Measurements from ENCODE around the gene ALDH4A1. TPM values are rescaled to one million over a fixed set of nuclear protein-coding genes. Genes with fewer than 3 reads are reported as not detected.

The ALDH4A1 gene
- total and polyA plus RNA-seq, 9 donors, result 2.8 to 13.9 (median 8.0) TPM

DNA sequence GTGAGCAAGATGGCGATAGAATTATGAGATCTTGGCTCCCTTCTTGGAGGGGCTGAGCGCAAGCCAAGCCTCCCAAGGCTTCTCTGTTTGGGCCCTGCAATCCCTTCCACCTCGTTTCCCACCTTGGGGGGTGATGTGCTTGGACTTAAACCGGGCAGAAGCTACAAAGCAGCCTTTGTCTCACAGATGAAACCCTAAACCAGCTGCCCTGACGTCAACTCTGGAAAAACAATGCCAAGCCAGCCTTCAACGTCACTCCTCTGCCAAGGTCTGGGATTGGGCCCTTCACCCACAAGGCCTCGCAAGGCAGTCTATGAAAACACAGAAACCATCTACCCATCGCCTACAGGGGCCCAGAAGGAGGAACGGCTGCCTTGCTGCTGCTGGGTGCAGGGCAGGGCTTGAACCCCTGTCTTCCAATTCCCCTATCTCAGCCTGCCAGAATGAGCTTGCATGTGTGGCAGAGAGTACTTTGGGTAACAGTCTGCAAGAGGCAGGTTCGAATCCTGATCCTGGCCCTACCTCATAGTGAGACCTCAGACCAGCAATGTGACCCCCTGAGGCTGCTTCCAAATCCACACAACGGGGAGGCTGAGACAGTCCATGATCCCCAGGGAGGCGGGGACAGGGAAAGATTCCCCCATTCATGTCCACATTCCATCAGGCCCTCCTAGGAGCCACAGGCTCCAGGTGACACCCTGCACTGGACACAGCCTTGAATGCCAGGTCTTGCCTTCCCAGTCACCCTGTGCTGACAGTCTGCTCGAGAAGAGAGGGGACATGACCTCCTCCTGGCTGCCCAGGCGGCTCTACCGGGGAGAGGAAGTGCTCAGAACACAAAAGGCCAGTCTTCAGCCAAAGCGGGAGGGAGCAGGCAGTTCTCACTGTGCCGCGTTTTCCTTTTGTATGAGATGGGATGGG lies 39.1 kb upstream of the ALDH4A1 start:
- TF ChIP-seq EP300 (IDR thresholded peaks at IDR 0.05), result no peak
- no peak for TF ChIP-seq CTCF (IDR thresholded peaks at IDR 0.05)
- no peak for TF ChIP-seq POLR2A (IDR thresholded peaks at IDR 0.05)
- Histone ChIP-seq H3K27ac (no peak overlapping the region), H3K27me3 (no peaks in the 10 kb centered on the region), H3K9me3 (no peaks in the 10 kb centered on the region), H3K4me3 (no peak overlapping the region), H3K36me3 (no peaks in the 10 kb centered on the region), H3K4me1 (ENCODE audit: insufficient read depth) (peaks cover 2% of the 10 kb centered on the region)
- 62 to 80% (median 79%) methylated on average over 18 of the region's 18 CpGs for WGBS, 3 donors
- no peak for DNase-seq
- intact Hi-C loops (cut with DNase I), result no loop called here

DNA sequence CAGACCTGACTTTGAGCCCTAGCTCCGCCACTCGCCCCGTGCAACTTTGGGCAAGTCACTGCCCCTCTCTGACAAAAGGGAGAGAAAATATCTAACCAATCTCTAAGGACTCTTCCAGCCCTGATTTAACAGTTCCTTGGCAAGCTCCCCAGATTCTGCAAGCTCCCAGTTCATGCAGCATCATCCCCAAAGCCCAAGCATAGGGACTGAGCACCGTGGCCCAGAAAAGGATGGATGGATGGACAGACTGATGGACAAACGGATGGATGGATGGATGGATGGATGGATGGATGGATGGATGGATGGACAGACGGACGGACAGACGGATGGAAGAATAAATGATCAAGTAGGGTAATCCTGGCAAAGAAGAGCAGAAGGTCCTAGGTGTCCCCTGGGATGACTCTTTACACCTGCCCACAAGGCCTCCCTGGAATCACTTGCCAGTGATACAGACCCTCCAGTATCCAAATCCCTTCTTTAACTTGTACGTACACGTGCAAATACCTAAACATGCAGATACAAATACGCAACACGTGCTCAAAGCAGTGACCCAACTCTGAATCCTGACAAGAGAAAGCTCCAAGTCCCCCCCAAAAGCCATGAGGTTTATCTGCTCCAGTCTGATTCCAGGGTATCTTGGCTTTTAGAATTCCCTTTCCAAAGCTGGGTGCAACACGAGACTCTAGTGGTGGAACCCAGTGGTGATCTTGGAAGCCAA lies 38.1 kb upstream of the ALDH4A1 start:
- DNase-seq, result no peak
- no peak overlapping the region for H3K4me3 ChIP-seq
- no peaks in the 10 kb centered on the region for H3K27me3 ChIP-seq
- H3K27ac ChIP-seq, result no peak overlapping the region
- intact Hi-C loops (cut with DNase I), result no loop called here
- TF ChIP-seq CTCF (IDR thresholded peaks at IDR 0.05) (no peak), EP300 (IDR thresholded peaks at IDR 0.05) (no peak), POLR2A (IDR thresholded peaks at IDR 0.05) (no peak)
- H3K9me3 ChIP-seq, result no peaks in the 10 kb centered on the region
- peaks cover 2% of the 10 kb centered on the region for H3K4me1 ChIP-seq (ENCODE audit: insufficient read depth)
- H3K36me3 ChIP-seq, result no peaks in the 10 kb centered on the region
- WGBS, 3 donors, result 84 to 87% (median 85%) methylated on average over 13 of the region's 13 CpGs

GRCh38 chr1:18939398-18940302 lies 37.3 kb upstream of the ALDH4A1 start:
- no peak for DNase-seq
- H3K9me3 ChIP-seq, result no peaks in the 10 kb centered on the region
- WGBS, 3 donors, result 80 to 85% (median 81%) methylated on average over 7 of the region's 7 CpGs
- H3K4me1 ChIP-seq (ENCODE audit: insufficient read depth), result no peaks in the 10 kb centered on the region
- no peaks in the 10 kb centered on the region for H3K36me3 ChIP-seq
- no peaks in the 10 kb centered on the region for H3K27me3 ChIP-seq
- TF ChIP-seq POLR2A (IDR thresholded peaks at IDR 0.05) (no peak), EP300 (IDR thresholded peaks at IDR 0.05) (no peak), CTCF (IDR thresholded peaks at IDR 0.05) (no peak)
- H3K27ac ChIP-seq, result no peak overlapping the region
- no peak overlapping the region for H3K4me3 ChIP-seq
- intact Hi-C loops (cut with DNase I), result no loop called here

- no peaks in the 10 kb centered on the region for H3K4me1 ChIP-seq (ENCODE audit: insufficient read depth)
- no peak for DNase-seq
- no peak overlapping the region for H3K27ac ChIP-seq
- TF ChIP-seq EP300 (IDR thresholded peaks at IDR 0.05) (no peak), POLR2A (IDR thresholded peaks at IDR 0.05) (no peak), CTCF (IDR thresholded peaks at IDR 0.05) (no peak)
- H3K4me3 ChIP-seq, result no peak overlapping the region
- intact Hi-C loops (cut with DNase I), result no loop called here
- 14 to 57% (median 47%) methylated on average over 1 to 2 of the region's 2 CpGs for WGBS, 3 donors
- H3K9me3 ChIP-seq, result no peaks in the 10 kb centered on the region
- H3K27me3 ChIP-seq, result no peaks in the 10 kb centered on the region
- H3K36me3 ChIP-seq, result no peaks in the 10 kb centered on the region
Measured at GRCh38 chr1:18938707-18939070, 36.3 kb upstream of the ALDH4A1 start.

Measured in ovary (tissue), 9 donors.